HFFc6 (cell line): ENCODE results near the gene CST4. TPM values are rescaled to one million over a fixed set of nuclear protein-coding genes. Genes with fewer than 3 reads are reported as not detected.

Experiments
- DNase-seq: peaks from one replicate; pipeline ENCODE4 v3.0.0-alpha.2; 2018
- H3K27ac Mint-ChIP-seq: 2 replicates; pipeline ENCODE4 v1.8.0; 2020; ENCODE audit warnings: mild to moderate bottlenecking, mixed read lengths
- H3K27me3 Mint-ChIP-seq: 2 replicates; pipeline ENCODE4 v1.8.0; 2021; ENCODE audit warnings: mild to moderate bottlenecking, moderate library complexity, mixed read lengths; ENCODE audit not compliant: insufficient read depth
- H3K36me3 Mint-ChIP-seq: 2 replicates; pipeline ENCODE4 v1.8.0; 2021; ENCODE audit warnings: low read depth, mixed read lengths
- H3K4me1 Mint-ChIP-seq: 2 replicates; pipeline ENCODE4 v1.8.0; 2020; ENCODE audit warnings: low read depth, mixed read lengths
- H3K4me3 Mint-ChIP-seq: 2 replicates; pipeline ENCODE4 v1.8.0; 2020; ENCODE audit warnings: mild to moderate bottlenecking, moderate library complexity, mixed read lengths
- H3K9me3 Mint-ChIP-seq: 2 replicates; pipeline ENCODE4 v1.8.0; 2020; ENCODE audit warnings: mild to moderate bottlenecking, mixed read lengths
- total RNA-seq, 6 experiments: library from RNA; stranded (reverse); fragmentation: NEBNext Ultra II Directional; extraction: Animal tissue kit (Norgen Biotek cat#: 25700); gene quantifications; 2 replicates in 1 of 6; 3 replicates in 5 of 6; pipeline ENCODE4 v1.2.3, GENCODE V29; 2021
- TF ChIP-seq, protein P1 (sequence below): fragments of 200-600 bp; sonication (generic); IDR thresholded peaks from 2 replicates; pipeline ENCODE4 v1.5.0; 2021; ENCODE audit warnings: antibody characterized with exemption, mild to moderate bottlenecking

CST4 gene
- total RNA-seq, 6 experiments from 2014 or later, result not detected

DNA sequence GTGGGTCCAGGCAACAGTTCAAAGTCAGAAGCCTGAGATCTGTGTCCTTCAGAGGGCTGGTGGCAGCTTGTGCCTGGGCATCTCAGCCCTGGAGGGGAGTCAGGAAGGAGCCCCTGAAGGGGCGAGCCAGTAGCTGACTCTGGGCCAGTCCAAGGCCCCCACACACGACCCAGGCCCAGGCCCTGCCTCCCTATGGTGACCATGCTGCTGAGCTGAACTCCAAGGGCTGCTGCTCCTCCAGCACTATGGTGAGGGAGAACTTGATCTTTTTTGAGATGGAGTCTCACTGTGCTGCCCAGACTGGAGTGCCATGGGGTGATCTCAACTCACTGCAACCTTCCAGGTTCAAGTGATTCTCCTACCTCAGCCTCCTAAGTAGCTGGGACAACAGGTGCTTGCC, 35.9 kb downstream of the CST4 start:
- H3K27ac Mint-ChIP-seq, result no peak overlapping the region
- no peaks in the 10 kb centered on the region for H3K36me3 Mint-ChIP-seq
- TF ChIP-seq, protein P1, sequence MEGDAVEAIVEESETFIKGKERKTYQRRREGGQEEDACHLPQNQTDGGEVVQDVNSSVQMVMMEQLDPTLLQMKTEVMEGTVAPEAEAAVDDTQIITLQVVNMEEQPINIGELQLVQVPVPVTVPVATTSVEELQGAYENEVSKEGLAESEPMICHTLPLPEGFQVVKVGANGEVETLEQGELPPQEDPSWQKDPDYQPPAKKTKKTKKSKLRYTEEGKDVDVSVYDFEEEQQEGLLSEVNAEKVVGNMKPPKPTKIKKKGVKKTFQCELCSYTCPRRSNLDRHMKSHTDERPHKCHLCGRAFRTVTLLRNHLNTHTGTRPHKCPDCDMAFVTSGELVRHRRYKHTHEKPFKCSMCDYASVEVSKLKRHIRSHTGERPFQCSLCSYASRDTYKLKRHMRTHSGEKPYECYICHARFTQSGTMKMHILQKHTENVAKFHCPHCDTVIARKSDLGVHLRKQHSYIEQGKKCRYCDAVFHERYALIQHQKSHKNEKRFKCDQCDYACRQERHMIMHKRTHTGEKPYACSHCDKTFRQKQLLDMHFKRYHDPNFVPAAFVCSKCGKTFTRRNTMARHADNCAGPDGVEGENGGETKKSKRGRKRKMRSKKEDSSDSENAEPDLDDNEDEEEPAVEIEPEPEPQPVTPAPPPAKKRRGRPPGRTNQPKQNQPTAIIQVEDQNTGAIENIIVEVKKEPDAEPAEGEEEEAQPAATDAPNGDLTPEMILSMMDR, result no peak
- DNase-seq, result no peak
- H3K27me3 Mint-ChIP-seq, result peaks cover 10% of the 10 kb centered on the region; the same call in 1 of the 2 replicates
- H3K4me1 Mint-ChIP-seq, result peaks cover 3% of the 10 kb centered on the region
- no peaks in the 10 kb centered on the region for H3K9me3 Mint-ChIP-seq
- H3K4me3 Mint-ChIP-seq, result no peak overlapping the region

DNA sequence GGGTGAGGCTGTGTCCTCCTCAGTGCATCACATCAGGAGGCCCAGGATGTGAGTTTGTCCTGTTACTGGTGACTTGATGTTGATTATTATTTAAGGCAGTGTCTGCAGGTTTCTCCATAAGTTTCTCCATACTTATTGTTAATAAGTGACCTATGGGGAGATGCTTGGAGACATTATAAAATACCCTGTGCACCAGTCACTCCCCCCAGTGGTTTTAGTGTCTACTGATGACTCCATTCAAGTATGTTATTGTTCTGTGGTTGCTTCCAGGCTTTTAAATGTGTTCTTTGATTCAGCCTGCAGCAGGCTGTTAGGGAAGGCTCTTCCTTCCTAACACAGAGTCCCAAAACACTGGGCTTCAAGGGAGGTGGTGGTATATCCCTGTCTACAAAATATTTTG, 36.5 kb downstream of the CST4 start:
- TF ChIP-seq, protein P1, result no peak
- Mint-ChIP-seq H3K9me3 (no peaks in the 10 kb centered on the region), H3K4me3 (no peak overlapping the region), H3K27ac (no peak overlapping the region), H3K27me3 (peaks cover 10% of the 10 kb centered on the region; the same call in 1 of the 2 replicates), H3K36me3 (no peaks in the 10 kb centered on the region), H3K4me1 (no peaks in the 10 kb centered on the region; the same call in 1 of the 2 replicates)
- no peak for DNase-seq

DNA sequence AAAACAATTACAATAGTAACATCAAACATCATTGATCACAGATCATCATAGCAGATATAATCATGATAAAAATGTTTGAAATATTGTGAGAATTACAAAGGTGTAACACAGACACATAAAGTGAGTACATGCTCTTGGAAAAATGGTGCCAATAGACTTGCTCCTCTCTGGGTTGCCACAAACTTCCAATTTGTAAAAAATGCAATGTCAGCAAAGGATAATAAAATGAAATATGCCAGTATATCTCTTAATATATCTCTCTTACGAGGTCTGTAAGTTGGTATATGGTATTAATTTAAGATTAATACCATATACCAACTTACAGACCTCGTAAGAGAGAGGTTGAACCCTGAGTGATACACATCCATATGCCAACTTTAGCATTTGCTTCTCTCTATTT, 37.7 kb downstream of the CST4 start:
- H3K27me3 Mint-ChIP-seq, result peaks cover 10% of the 10 kb centered on the region; the same call in 1 of the 2 replicates
- H3K4me1 Mint-ChIP-seq, result no peaks in the 10 kb centered on the region; the same call in 1 of the 2 replicates
- TF ChIP-seq, protein P1, result no peak
- H3K9me3 Mint-ChIP-seq, result no peaks in the 10 kb centered on the region
- no peak overlapping the region for H3K4me3 Mint-ChIP-seq
- no peak for DNase-seq
- H3K36me3 Mint-ChIP-seq, result no peaks in the 10 kb centered on the region
- H3K27ac Mint-ChIP-seq, result no peak overlapping the region

DNA sequence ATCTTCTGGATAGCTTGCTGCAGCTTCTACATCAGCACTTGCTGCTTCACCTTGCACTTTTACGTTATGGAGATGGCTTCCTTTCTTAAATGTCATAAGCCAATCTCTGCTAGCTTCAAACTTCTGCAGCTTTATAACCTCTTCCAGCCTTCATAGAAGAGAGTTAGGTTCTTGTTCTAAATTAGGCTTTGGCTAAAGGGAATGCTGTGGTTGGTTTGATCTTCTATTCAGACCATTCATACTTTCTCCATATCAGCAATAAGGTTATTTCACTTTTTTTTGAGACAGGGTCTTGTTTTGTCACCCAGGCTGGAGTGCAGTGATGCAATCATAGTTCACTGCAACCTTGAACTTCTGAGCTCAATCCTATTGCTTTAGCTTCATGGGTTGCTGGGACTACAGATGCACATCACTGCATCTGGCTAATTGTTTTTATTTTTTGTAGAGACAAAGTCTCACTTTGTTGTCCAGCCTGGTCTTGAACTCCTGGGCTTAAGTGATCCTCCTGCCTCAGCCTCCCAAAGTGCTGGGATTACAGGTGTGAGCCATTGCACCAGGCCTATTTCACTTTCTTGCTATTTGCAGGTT, 38.9 kb downstream of the CST4 start:
- DNase-seq, result no peak
- Mint-ChIP-seq H3K4me1 (no peaks in the 10 kb centered on the region; the same call in 1 of the 2 replicates), H3K36me3 (no peaks in the 10 kb centered on the region), H3K27ac (no peak overlapping the region), H3K9me3 (no peaks in the 10 kb centered on the region), H3K27me3 (peaks cover 9% of the 10 kb centered on the region; the same call in 1 of the 2 replicates), H3K4me3 (no peak overlapping the region)
- TF ChIP-seq, protein P1, result no peak

DNA sequence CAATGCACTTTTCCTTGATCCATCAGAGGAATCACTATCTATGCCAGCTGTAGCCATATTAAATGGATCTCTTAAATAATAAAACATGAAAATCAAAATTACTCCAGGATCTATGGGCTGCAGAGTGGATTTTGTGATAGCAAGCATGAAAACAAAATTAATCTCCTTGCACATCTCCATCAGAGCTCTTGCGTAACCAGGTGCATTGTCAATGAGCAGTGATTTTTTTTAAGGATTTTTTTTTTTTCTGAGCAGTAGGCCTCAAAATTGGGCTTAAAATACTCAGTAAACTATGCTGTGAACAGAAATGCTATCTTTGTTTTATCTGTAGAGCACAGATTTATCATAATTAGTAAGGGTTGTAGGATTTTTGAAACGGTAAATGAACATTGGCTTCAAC, 39.6 kb downstream of the CST4 start:
- DNase-seq, result no peak
- H3K27me3 Mint-ChIP-seq, result peaks cover 6% of the 10 kb centered on the region; the same call in 1 of the 2 replicates
- no peaks in the 10 kb centered on the region for H3K4me1 Mint-ChIP-seq
- no peaks in the 10 kb centered on the region for H3K36me3 Mint-ChIP-seq
- TF ChIP-seq, protein P1, result no peak
- H3K4me3 Mint-ChIP-seq, result no peak overlapping the region
- no peak overlapping the region for H3K27ac Mint-ChIP-seq
- H3K9me3 Mint-ChIP-seq, result no peaks in the 10 kb centered on the region
